Measurements from ENCODE around the gene MLLT3.

Gene MLLT3

DNA sequence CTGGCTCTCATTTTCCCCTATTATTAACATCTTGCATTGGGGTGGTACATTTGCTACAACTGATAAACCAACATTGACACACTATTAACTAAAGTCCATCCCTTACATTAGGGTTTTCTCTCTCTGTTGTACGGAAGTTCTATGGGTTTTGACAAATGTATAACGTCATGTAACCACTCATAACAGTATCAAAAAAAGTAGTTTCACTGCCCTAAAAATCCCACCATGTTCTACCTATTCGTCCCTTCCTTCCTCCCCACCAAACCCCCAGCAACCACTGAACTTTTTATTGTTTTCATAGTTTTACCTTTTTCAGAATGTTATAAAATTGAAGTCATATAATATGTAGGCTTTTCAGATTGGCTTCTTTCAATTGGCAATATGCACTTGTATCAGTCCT, 40.1 kb downstream of the MLLT3 start:
- TF ChIP-seq, protein P1, sequence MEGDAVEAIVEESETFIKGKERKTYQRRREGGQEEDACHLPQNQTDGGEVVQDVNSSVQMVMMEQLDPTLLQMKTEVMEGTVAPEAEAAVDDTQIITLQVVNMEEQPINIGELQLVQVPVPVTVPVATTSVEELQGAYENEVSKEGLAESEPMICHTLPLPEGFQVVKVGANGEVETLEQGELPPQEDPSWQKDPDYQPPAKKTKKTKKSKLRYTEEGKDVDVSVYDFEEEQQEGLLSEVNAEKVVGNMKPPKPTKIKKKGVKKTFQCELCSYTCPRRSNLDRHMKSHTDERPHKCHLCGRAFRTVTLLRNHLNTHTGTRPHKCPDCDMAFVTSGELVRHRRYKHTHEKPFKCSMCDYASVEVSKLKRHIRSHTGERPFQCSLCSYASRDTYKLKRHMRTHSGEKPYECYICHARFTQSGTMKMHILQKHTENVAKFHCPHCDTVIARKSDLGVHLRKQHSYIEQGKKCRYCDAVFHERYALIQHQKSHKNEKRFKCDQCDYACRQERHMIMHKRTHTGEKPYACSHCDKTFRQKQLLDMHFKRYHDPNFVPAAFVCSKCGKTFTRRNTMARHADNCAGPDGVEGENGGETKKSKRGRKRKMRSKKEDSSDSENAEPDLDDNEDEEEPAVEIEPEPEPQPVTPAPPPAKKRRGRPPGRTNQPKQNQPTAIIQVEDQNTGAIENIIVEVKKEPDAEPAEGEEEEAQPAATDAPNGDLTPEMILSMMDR (conservative IDR thresholded peaks at IDR 0.05; ENCODE audit: low read depth) = no peak
- CTCF ChIA-PET = no interaction called here
- POLR2A ChIA-PET (ENCODE audit: low non-redundant PET) = no interaction called here
- no peak for DNase-seq (ENCODE audit: low spot score)
- H3K27ac ChIP-seq = no peak overlapping the region

DNA sequence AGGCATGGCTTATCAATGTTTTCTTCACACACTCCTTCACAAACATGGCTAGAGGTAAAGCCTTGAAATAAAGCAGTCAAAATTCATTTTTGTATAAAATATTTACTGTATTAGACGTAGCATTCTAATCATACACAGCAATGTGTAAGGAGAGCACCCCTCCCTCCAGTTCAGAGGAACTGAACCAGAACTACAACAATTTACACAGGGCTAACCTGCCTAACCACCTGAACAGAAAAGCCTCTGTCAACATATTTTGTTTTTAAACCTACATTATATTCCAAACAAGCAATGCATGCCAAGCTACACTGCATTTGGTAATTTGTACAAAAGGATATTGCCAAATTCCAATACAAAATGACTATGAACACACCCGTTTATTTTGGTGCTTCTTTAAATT, 41.6 kb downstream of the MLLT3 start:
- H3K27ac ChIP-seq = no peak overlapping the region
- POLR2A ChIA-PET (ENCODE audit: low non-redundant PET) = no interaction called here
- DNase-seq (ENCODE audit: low spot score) = no peak
- CTCF ChIA-PET = no interaction called here
- TF ChIP-seq, protein P1 (conservative IDR thresholded peaks at IDR 0.05; ENCODE audit: low read depth) = no peak

DNA sequence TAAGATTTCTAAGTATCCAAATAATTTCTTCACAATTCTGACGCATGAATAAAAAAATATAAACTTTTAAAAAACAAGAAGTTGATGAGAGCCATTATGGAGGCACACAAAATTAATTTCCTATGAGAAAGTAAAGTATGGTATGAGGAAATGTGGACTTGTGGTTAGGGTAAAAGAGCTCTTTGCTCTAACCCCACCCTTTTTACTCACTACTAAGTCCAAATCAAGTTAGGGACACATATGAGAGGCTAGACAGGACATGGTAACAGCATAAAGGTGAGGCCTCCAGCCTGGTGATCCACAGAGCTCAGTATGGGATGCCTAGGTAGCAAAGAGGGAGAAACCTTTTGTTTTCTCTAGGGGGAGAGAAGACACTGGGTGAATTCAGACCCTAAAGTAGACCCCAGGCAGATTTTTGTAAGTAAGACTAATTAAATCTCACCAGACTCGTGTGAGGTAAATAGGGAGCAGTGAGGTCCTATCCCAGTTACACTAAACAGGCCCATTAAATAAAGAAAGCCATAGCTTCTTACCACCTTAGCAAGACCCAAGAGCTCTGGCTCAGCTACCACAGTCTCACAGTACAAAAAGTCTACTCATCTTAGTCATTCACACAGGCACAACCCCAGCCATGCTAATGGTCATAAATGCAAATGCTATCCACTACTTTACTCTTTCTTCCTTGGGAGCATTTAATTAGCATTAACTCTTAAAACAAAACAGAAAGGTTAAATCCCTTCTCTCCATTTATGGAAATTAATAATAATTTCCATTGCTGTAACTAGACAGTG, 42.6 kb downstream of the MLLT3 start:
- POLR2A ChIA-PET (ENCODE audit: low non-redundant PET) = no interaction called here
- TF ChIP-seq, protein P1 (conservative IDR thresholded peaks at IDR 0.05; ENCODE audit: low read depth) = no peak
- no peak overlapping the region for H3K27ac ChIP-seq
- DNase-seq (ENCODE audit: low spot score) = no peak
- CTCF ChIA-PET = no interaction called here

DNA sequence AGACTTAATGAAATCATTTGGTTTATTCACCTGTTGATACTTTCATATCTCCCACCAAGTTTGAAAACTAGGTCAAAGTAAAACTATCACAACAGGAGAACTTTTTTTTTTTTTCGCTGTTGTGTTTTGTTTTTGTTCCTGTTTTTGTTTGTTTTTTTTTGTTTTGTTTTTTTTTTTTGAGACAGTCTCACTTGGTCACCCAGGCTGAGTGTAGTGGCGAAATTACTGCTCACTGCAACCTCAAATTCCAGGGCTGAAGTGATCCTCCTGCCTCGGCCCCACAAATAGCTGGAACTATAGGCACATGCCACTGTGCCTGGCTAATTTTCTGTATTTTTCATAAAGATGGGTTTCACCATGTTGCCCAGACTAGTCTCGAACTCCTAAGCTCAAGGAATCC, 49.3 kb downstream of the MLLT3 start:
- TF ChIP-seq, protein P1 (conservative IDR thresholded peaks at IDR 0.05; ENCODE audit: low read depth) = no peak
- ChIA-PET CTCF (interaction anchor here (0.6 kb wide), 1 partner anchor 1109 kb away, joined by 4 read pairs; no protein-coding TSS in a partner anchor), POLR2A (ENCODE audit: low non-redundant PET) (no interaction called here)
- no peak for DNase-seq (ENCODE audit: low spot score)
- no peak overlapping the region for H3K27ac ChIP-seq

DNA sequence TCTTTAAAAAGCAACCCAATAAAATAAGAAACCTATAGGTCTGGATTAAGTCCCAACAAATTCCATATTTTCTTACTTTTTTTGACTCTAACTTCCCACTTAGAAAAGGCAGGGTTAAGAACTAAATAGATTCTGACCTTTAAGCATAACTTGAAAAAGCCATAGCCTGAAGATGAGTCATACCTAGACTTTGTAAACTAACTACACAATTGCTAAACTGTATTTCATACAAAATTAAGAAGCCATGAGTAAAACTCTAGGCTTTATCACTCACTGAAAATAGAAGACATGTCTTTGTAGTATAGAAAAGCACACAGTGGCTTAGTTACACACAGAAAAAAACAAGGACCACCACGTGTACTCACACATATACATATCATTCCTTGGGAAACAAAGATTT, 51.5 kb downstream of the MLLT3 start:
- DNase-seq (ENCODE audit: low spot score) = peak; percentile 20
- H3K27ac ChIP-seq = no peak overlapping the region
- CTCF ChIA-PET = no interaction called here
- TF ChIP-seq, protein P1 (conservative IDR thresholded peaks at IDR 0.05; ENCODE audit: low read depth) = no peak
- POLR2A ChIA-PET (ENCODE audit: low non-redundant PET) = no interaction called here

DNA sequence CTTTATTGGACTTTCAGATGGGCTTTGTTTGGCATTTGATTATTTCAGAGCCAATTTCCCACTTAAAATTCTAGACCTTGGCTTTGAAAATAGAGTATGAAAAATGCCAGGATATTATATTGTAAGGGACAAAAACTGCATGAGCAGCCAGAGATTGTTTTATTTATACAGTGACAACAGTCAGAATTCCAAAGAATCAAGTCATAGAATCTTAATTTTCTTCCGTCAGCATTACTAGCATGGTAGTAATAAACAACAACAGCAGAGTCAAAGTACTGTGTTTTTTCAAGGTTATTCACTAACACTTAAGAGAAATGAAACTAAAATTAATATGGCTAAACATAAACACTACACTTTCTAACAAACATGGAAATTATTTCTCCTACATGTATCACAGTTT, 52.2 kb downstream of the MLLT3 start:
- POLR2A ChIA-PET (ENCODE audit: low non-redundant PET) = no interaction called here
- no peak for DNase-seq (ENCODE audit: low spot score)
- CTCF ChIA-PET = no interaction called here
- H3K27ac ChIP-seq = no peak overlapping the region
- TF ChIP-seq, protein P1 (conservative IDR thresholded peaks at IDR 0.05; ENCODE audit: low read depth) = no peak
